Right ventricle myocardium inferior (tissue), 1 donor: ENCODE data around the gene KREMEN2. TPM values are rescaled to one million over a fixed set of nuclear protein-coding genes. Genes with fewer than 3 reads are reported as not detected.

Experiments used
- ATAC-seq: fragments of 200-7000 bp; cut with Tn5 transposase; one replicate; pipeline ENCODE4 v1.9.1; 2020; ENCODE audit warnings: mild to moderate bottlenecking, moderate library complexity
- DNase-seq: peaks from one replicate; pipeline ENCODE4 v3.0.0; 2021; ENCODE audit errors: missing footprints
- intact Hi-C: fragments of 100-400 bp; cut with DNase I; formaldehyde crosslinking; loops from one replicate; pipeline ENCODE4 v1.11.0; 2022
- total RNA-seq: library from RNA; stranded (reverse); fragmentation: NEBNext Ultra II Directional; extraction: Animal tissue kit (Norgen Biotek cat#: 25700); gene quantifications from one replicate; pipeline ENCODE4 v1.2.1, GENCODE V29; 2021
- donor health status: DM: no; HTN: yes; CAD: no; lungs with severe emphysema.

The KREMEN2 gene
- total RNA-seq, 1 donor from 2014 or later, result not detected

- intact Hi-C loops, result no loop called here
- ATAC-seq, result no peak
- DNase-seq, result no peak
Observed at GRCh38 chr16:2987286-2987685, 23.2 kb downstream of the KREMEN2 start.

GRCh38 chr16:2987833-2988232 lies 23.8 kb downstream of the KREMEN2 start:
- ATAC-seq (no peak), DNase-seq (no peak)
- intact Hi-C loops, result no loop called here

- intact Hi-C loops, result no loop called here
- DNase-seq (no peak), ATAC-seq (no peak)
Observed at GRCh38 chr16:2988590-2989099, 24.6 kb downstream of the KREMEN2 start.

- no peak for DNase-seq
- ATAC-seq, result no peak
Observed at GRCh38 chr16:2990891-2991290, 26.8 kb downstream of the KREMEN2 start.

GRCh38 chr16:2991566-2992261 lies 27.6 kb downstream of the KREMEN2 start:
- DNase-seq (no peak), ATAC-seq (no peak)
- intact Hi-C loops, result no loop called here

More at GRCh38 chr16:2990891-2991290, 26.8 kb downstream of the KREMEN2 start:
- intact Hi-C loops, result no loop called here

GRCh38 chr16:2992383-2993081 lies 28.5 kb downstream of the KREMEN2 start:
- DNase-seq, result no peak
- no peak for ATAC-seq
- intact Hi-C loops, result no loop called here

GRCh38 chr16:2996298-2996697 lies 32.2 kb downstream of the KREMEN2 start:
- no peak for DNase-seq
- ATAC-seq, result no peak
- intact Hi-C loops, result no loop called here

- DNase-seq (no peak), ATAC-seq (no peak)
- intact Hi-C loops, result no loop called here
Observed at GRCh38 chr16:2999929-3000328, 35.9 kb downstream of the KREMEN2 start.

GRCh38 chr16:3000540-3000939 lies 36.5 kb downstream of the KREMEN2 start:
- DNase-seq (no peak), ATAC-seq (no peak)

GRCh38 chr16:3001316-3001715 lies 37.2 kb downstream of the KREMEN2 start:
- intact Hi-C loops, result no loop called here
- no peak for DNase-seq
- no peak for ATAC-seq

More at GRCh38 chr16:3000540-3000939, 36.5 kb downstream of the KREMEN2 start:
- intact Hi-C loops, result no loop called here

GRCh38 chr16:3003582-3004270 lies 39.7 kb downstream of the KREMEN2 start:
- intact Hi-C loops, result no loop called here
- ATAC-seq (peak; percentile 98), DNase-seq (peak; percentile 98)

- intact Hi-C loops, result no loop called here
- no peak for ATAC-seq
- no peak for DNase-seq
Observed at GRCh38 chr16:3004319-3004718, 40.2 kb downstream of the KREMEN2 start.

- ATAC-seq, result no peak
- no peak for DNase-seq
- intact Hi-C loops, result no loop called here
Observed at GRCh38 chr16:3004781-3005284, 40.8 kb downstream of the KREMEN2 start.

GRCh38 chr16:3007059-3007956 lies 43.2 kb downstream of the KREMEN2 start:
- intact Hi-C loops, result no loop called here
- no peak for ATAC-seq
- DNase-seq, result no peak

- ATAC-seq, result no peak
- DNase-seq, result peak; percentile 81
- intact Hi-C loops, result no loop called here
Observed at GRCh38 chr16:3007957-3008689, 44.0 kb downstream of the KREMEN2 start.

- no peak for DNase-seq
- no peak for ATAC-seq
- intact Hi-C loops, result no loop called here
Observed at GRCh38 chr16:3008690-3009037, 44.6 kb downstream of the KREMEN2 start.

- DNase-seq, result no peak
- no peak for ATAC-seq
- intact Hi-C loops, result no loop called here
Observed at GRCh38 chr16:3009568-3010390, 45.7 kb downstream of the KREMEN2 start.
